Brain microvascular endothelial cell (primary cell): ENCODE data around the gene NACC1.

ENCODE experiments used
- DNase-seq: peaks from one replicate; pipeline ENCODE4 v3.0.0-alpha.2; 2020
- H3K27ac ChIP-seq: fragments of 250-450 bp; sonication (Bioruptor Pico); 2 replicates; pipeline ENCODE4 v1.5.1; 2020; ENCODE audit warnings: mild to moderate bottlenecking, moderate library complexity
- H3K27me3 ChIP-seq: fragments of 250-450 bp; sonication (Bioruptor Pico); replicated peaks from 2 replicates; pipeline ENCODE4 v1.5.1; 2020; ENCODE audit warnings: mild to moderate bottlenecking
- H3K36me3 ChIP-seq: fragments of 250-450 bp; sonication (Bioruptor Pico); replicated peaks from 2 replicates; pipeline ENCODE4 v1.5.1; 2020; ENCODE audit warnings: mild to moderate bottlenecking
- H3K4me3 ChIP-seq: 2 replicates; pipeline ENCODE4 v1.5.1; 2011; ENCODE audit warnings: low read depth, mild to moderate bottlenecking, control low read depth, low read length, moderate library complexity
- CTCF ChIP-seq: IDR thresholded peaks from 2 replicates; pipeline ENCODE4 v1.5.1; 2011; ENCODE audit warnings: low read depth, mild to moderate bottlenecking, moderate library complexity, low read length, control low read depth, inconsistent platforms; ENCODE audit errors: missing control alignments
- in situ Hi-C: cut with HindIII; loops from 2 replicates; pipeline ENCODE4 v1.10.0; 2017; ENCODE audit warnings: low sequenced_read_pairs, low pct_ligation_motif_present

NACC1 gene

GRCh38 chr19:13132471-13133180 is 14.6 kb downstream of the NACC1 start:
- H3K4me3 ChIP-seq: no peak overlapping the region
- peak; percentile 66 for DNase-seq
- in situ Hi-C loops: no loop called here
- peak overlapping the region; percentile 65 for H3K27ac ChIP-seq
- no peaks in the 10 kb centered on the region for H3K27me3 ChIP-seq
- TF ChIP-seq CTCF: no peak
- peaks cover 45% of the 10 kb centered on the region for H3K36me3 ChIP-seq

DNA sequence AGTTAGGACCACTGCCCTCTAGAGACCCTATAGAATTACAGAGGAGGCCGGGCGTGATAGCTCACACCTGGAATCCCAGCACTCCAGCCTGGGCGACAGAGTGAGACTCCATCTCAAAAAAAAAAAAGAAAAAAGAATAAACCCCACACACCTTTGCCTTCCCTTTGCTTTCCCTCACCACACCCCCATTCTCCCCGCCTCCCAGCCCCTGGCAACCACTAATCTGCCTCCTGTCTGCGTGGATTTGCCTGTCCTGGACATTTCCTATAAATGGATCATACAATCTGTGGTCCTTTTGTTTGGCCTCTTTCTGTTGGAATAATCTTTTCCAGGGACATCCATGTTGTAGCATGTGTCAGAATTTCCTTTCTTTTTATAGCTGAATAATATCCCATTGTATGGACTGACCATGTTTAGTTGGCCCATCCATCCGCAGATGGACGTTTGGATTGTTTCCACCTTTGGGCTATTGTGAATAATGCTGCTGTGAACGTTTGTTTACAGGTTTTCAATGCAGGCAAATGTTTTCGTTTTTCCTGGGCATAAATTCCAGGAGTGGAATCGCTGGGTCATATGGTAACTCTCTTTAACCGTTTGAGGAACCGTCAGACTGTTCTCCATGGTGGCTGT is 15.3 kb downstream of the NACC1 start:
- no peak for TF ChIP-seq CTCF
- Histone ChIP-seq H3K36me3 (peaks cover 52% of the 10 kb centered on the region), H3K4me3 (no peak overlapping the region), H3K27ac (no peak overlapping the region), H3K27me3 (no peaks in the 10 kb centered on the region)
- no peak for DNase-seq
- in situ Hi-C loops: no loop called here

GRCh38 chr19:13134626-13135025 is 16.6 kb downstream of the NACC1 start:
- DNase-seq: no peak
- Histone ChIP-seq H3K4me3 (no peak overlapping the region), H3K36me3 (peaks cover 55% of the 10 kb centered on the region), H3K27ac (peak overlapping the region; percentile 31), H3K27me3 (no peaks in the 10 kb centered on the region)
- in situ Hi-C loops: no loop called here
- TF ChIP-seq CTCF: no peak

GRCh38 chr19:13135068-13136062 is 17.3 kb downstream of the NACC1 start:
- TF ChIP-seq CTCF: no peak
- Histone ChIP-seq H3K27me3 (no peaks in the 10 kb centered on the region), H3K4me3 (no peak overlapping the region), H3K27ac (no peak overlapping the region), H3K36me3 (peaks cover 55% of the 10 kb centered on the region)
- DNase-seq: no peak
- in situ Hi-C loops: no loop called here

DNA sequence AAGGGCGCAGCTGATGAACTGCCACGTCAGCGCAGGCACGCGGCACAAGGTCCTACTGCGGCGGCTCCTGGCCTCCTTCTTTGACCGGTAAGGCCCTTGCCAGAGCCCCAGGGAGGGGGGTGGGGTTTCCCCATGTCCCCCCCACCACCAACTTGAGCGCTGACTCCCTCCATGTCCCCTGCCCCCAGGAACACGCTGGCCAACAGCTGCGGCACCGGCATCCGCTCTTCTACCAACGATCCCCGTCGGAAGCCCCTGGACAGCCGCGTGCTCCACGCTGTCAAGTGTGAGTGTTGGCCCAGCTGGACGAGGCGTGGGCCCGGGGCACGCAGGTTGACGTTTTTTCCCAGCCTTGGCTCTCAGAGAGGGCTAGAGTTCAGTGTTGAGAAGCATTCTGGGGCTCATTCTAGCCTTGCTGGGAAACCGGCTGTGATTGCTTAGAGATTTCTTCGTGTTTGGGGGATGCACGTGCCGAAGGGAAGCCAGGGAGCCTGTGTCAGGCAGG is 19.3 kb downstream of the NACC1 start:
- no peaks in the 10 kb centered on the region for H3K27me3 ChIP-seq
- no peak for TF ChIP-seq CTCF
- DNase-seq: no peak
- in situ Hi-C loops: no loop called here
- H3K36me3 ChIP-seq: peaks cover 50% of the 10 kb centered on the region
- no peak overlapping the region for H3K27ac ChIP-seq
- H3K4me3 ChIP-seq: no peak overlapping the region
